ENCODE data around the gene HCN2.

Gene HCN2

DNA sequence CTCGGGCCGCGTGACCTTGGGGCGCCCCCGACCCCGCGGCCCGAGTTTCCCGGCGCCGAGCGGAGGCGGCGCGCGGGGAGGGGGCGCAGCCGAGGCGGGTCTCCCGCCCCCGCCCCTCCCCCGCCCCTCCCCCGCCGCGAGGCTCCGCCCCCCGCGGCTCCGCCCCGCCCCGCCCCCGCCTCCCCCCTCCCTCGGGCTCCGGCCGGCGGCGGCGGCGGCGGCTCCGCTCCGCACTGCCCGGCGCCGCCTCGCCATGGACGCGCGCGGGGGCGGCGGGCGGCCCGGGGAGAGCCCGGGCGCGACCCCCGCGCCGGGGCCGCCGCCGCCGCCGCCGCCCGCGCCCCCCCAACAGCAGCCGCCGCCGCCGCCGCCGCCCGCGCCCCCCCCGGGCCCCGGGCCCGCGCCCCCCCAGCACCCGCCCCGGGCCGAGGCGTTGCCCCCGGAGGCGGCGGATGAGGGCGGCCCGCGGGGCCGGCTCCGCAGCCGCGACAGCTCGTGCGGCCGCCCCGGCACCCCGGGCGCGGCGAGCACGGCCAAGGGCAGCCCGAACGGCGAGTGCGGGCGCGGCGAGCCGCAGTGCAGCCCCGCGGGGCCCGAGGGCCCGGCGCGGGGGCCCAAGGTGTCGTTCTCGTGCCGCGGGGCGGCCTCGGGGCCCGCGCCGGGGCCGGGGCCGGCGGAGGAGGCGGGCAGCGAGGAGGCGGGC is at the start of gene HCN2:
Gene HCN2 (plus strand): TSS at position 189 of the 703 bp plus-strand sequence. CDS start 65 bp downstream, at position 254.
- no peak within 1 kb of the TSS for H3K27ac ChIP-seq
- no peak within 1 kb of the TSS for H3K4me3 ChIP-seq (ENCODE audit: low read depth in 1 of 2, low read length in 1 of 2)
- H3K36me3 ChIP-seq = no peaks in the 10 kb centered on the region
- TF ChIP-seq, protein P1, sequence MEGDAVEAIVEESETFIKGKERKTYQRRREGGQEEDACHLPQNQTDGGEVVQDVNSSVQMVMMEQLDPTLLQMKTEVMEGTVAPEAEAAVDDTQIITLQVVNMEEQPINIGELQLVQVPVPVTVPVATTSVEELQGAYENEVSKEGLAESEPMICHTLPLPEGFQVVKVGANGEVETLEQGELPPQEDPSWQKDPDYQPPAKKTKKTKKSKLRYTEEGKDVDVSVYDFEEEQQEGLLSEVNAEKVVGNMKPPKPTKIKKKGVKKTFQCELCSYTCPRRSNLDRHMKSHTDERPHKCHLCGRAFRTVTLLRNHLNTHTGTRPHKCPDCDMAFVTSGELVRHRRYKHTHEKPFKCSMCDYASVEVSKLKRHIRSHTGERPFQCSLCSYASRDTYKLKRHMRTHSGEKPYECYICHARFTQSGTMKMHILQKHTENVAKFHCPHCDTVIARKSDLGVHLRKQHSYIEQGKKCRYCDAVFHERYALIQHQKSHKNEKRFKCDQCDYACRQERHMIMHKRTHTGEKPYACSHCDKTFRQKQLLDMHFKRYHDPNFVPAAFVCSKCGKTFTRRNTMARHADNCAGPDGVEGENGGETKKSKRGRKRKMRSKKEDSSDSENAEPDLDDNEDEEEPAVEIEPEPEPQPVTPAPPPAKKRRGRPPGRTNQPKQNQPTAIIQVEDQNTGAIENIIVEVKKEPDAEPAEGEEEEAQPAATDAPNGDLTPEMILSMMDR (IDR thresholded peaks at IDR 0.05) = no peak
- no peaks in the 10 kb centered on the region for H3K4me1 ChIP-seq (ENCODE audit: control insufficient read depth in 1 of 2, insufficient read depth in 1 of 2, low read depth in 1 of 2, low read length in 1 of 2)
- no peaks in the 10 kb centered on the region for H3K9me3 ChIP-seq
- peaks cover 92% of the 10 kb centered on the region for H3K27me3 ChIP-seq

DNA sequence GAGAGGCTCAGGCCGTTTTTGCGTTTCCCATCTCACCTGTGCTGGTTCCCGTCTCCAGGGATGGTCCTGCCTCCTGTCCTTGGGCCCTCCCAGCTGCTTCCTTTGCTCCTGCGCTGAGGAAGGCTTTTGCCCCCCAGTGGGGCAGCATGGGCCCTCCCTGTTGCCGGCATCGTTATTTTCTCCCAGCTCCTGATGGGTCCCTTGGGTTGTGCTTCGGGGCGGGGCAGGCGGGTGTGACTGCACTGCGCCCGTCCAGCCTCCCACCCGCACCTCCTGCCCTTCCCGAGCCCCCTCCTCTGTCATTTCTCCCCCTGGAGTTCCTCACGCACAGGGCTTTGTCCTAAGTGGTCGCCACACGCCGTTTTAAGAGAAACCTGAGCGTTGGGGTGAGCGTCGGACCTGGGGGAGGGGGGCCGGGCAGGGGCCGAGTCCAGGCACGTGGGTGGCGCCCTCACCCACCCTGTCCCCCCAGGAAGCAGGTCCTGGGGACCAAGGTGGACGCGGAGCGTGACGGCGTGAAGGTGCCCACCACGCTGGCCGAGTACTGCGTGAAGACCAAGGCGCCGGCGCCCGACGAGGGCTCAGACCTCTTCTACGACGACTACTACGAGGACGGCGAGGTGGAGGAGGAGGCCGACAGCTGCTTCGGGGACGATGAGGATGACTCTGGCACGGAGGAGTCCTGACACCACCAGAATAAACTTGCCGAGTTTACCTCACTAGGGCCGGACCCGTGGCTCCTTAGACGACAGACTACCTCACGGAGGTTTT is 48.6 kb upstream of the HCN2 start:
- Histone ChIP-seq H3K4me3 (ENCODE audit: low read depth in 1 of 2, low read length in 1 of 2) (no peak overlapping the region), H3K27me3 (peaks cover 19% of the 10 kb centered on the region), H3K27ac (no peak overlapping the region), H3K36me3 (peaks cover 62% of the 10 kb centered on the region), H3K4me1 (ENCODE audit: control insufficient read depth in 1 of 2, insufficient read depth in 1 of 2, low read depth in 1 of 2, low read length in 1 of 2) (no peaks in the 10 kb centered on the region), H3K9me3 (no peaks in the 10 kb centered on the region)
- TF ChIP-seq, protein P1 (IDR thresholded peaks at IDR 0.05) = no peak

DNA sequence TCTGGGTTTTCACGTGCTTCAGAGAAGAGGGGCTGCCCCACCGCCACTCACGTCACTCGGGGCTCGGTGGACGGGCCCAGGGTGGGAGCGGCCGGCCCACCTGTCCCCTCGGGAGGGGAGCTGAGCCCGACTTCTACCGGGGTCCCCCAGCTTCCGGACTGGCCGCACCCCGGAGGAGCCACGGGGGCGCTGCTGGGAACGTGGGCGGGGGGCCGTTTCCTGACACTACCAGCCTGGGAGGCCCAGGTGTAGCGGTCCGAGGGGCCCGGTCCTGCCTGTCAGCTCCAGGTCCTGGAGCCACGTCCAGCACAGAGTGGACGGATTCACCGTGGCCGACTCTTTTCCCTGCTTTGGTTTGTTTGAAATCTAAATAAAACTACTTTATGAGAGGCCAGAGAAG is 48.0 kb upstream of the HCN2 start:
- Histone ChIP-seq H3K4me1 (ENCODE audit: control insufficient read depth in 1 of 2, insufficient read depth in 1 of 2, low read depth in 1 of 2, low read length in 1 of 2) (no peaks in the 10 kb centered on the region), H3K27me3 (peaks cover 19% of the 10 kb centered on the region), H3K27ac (no peak overlapping the region), H3K9me3 (no peaks in the 10 kb centered on the region), H3K36me3 (peaks cover 56% of the 10 kb centered on the region), H3K4me3 (ENCODE audit: low read depth in 1 of 2, low read length in 1 of 2) (no peak overlapping the region)
- TF ChIP-seq, protein P1 (IDR thresholded peaks at IDR 0.05) = no peak

DNA sequence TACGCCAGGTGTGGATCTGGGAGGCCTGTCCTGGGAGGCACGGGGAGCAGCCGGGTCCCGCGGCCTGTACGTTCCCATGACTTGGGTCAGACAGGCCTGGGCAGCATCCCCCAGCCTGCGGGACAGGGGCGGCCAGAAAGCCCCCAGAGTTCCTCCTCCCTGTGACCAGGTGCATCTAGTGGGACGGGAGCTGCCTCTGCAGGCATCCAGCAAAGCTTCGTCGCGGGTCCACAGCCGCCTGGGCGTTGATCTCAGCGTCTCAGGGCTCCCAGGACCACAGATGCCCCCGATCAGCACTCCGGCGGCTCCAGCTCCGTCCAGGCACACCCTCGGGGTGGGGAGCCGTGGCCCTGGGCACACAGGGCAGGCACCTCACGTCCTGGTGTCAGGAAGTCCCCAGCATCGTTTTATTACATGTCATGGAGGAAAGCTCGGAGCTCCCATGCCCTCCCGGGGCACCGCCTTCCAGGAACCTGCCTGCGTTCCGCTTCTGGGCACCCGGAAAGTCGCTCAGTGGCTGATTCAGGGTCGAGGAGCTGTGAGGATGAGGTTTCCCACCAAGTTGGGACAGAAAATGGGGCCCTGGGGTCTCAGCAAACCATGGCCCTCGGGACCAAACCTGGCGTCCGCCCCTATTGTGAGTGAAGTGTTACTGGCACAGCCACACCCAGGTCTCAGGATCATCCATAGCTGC is 47.4 kb upstream of the HCN2 start:
- Histone ChIP-seq H3K4me3 (ENCODE audit: low read depth in 1 of 2, low read length in 1 of 2) (no peak overlapping the region), H3K9me3 (no peaks in the 10 kb centered on the region), H3K27ac (no peak overlapping the region), H3K4me1 (ENCODE audit: control insufficient read depth in 1 of 2, insufficient read depth in 1 of 2, low read depth in 1 of 2, low read length in 1 of 2) (no peaks in the 10 kb centered on the region), H3K27me3 (peaks cover 19% of the 10 kb centered on the region), H3K36me3 (peaks cover 51% of the 10 kb centered on the region)
- TF ChIP-seq, protein P1 (IDR thresholded peaks at IDR 0.05) = no peak

DNA sequence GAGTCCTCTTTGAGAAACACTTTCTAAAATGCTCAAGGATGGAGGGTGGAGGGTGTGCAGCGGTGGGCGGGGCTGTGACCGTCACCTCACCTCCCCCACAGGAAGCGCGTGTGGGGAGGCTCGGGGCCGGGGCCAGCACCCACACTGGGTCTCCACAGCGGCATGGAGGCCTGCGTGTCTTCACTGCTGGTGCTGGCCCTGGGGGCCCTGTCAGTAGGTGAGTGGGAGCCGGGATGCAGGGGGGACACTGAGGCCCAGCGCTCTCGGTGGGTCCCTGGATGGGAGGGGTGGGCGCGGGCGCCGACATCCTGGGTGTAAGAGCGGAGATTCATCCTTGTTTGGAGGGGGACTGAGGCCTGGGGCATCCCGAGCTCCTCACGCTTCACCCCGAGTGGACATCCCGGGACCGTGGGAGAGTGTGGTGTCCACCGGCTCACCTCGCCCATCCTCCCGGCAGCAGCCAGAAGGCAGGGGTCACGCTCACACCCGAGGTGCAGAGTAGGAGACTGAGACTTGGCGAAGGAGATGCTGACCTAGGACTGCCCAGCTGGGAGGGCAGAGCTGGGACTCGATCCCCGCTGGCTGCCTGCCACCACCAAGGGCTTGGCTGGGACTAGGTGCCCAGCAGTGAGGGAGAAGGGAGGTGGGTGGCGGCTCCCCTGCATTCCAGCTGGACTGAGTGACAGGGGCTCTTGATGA is 45.6 kb upstream of the HCN2 start, which contains the start of gene GZMM:
Gene GZMM (plus strand): TSS at position 144 of the 699 bp plus-strand sequence. CDS start 19 bp downstream, at position 163.
- Histone ChIP-seq H3K27ac (no peak within 1 kb of the TSS), H3K36me3 (peaks cover 35% of the 10 kb centered on the region)
- TF ChIP-seq, protein P1 (IDR thresholded peaks at IDR 0.05) = no peak

More for the DNA sequence above, 45.6 kb upstream of the HCN2 start, which contains the start of gene GZMM:
- H3K4me1 ChIP-seq (ENCODE audit: control insufficient read depth in 1 of 2, insufficient read depth in 1 of 2, low read depth in 1 of 2, low read length in 1 of 2) = no peaks in the 10 kb centered on the region
- no peaks in the 10 kb centered on the region for H3K9me3 ChIP-seq
- peaks cover 19% of the 10 kb centered on the region for H3K27me3 ChIP-seq
- H3K4me3 ChIP-seq (ENCODE audit: low read depth in 1 of 2, low read length in 1 of 2) = no peak within 1 kb of the TSS

Measured in neutrophil (primary cell).